Rectal smooth muscle tissue (tissue), 1 donor: ENCODE measurements around the gene TECRL.

Experiments
- H3K27ac ChIP-seq: one replicate; pipeline ENCODE4 v1.7.0; 2013; ENCODE audit warnings: low read depth, low read length, inconsistent platforms
- H3K27me3 ChIP-seq: one replicate; pipeline ENCODE4 v1.7.0; 2013; ENCODE audit warnings: low read length; ENCODE audit not compliant: control insufficient read depth, insufficient read depth
- H3K36me3 ChIP-seq: one replicate; pipeline ENCODE4 v1.7.0; 2013; ENCODE audit warnings: low read length; ENCODE audit not compliant: control insufficient read depth, insufficient read depth
- H3K4me1 ChIP-seq: one replicate; pipeline ENCODE4 v1.7.0; 2013; ENCODE audit warnings: low read length; ENCODE audit not compliant: control insufficient read depth, insufficient read depth
- H3K4me3 ChIP-seq: one replicate; pipeline ENCODE4 v1.7.0; 2013; ENCODE audit warnings: low read length
- H3K9ac ChIP-seq: one replicate; pipeline ENCODE4 v1.7.0; 2013; ENCODE audit warnings: low read length

TECRL gene

GRCh38 chr4:64305565-64306254, 103.5 kb downstream of the TECRL start:
- no peaks in the 10 kb centered on the region for H3K36me3 ChIP-seq
- H3K27ac ChIP-seq = no peak overlapping the region
- no peak overlapping the region for H3K4me3 ChIP-seq
- no peaks in the 10 kb centered on the region for H3K4me1 ChIP-seq
- H3K27me3 ChIP-seq = no peaks in the 10 kb centered on the region
- H3K9ac ChIP-seq = no peak overlapping the region

GRCh38 chr4:64272432-64272831, 136.8 kb downstream of the TECRL start:
- Histone ChIP-seq H3K9ac (no peak overlapping the region), H3K27ac (no peak overlapping the region), H3K4me3 (no peak overlapping the region), H3K36me3 (no peaks in the 10 kb centered on the region), H3K27me3 (no peaks in the 10 kb centered on the region), H3K4me1 (no peaks in the 10 kb centered on the region)

GRCh38 chr4:64271601-64272081, 137.6 kb downstream of the TECRL start:
- Histone ChIP-seq H3K27me3 (no peaks in the 10 kb centered on the region), H3K9ac (no peak overlapping the region), H3K27ac (no peak overlapping the region), H3K4me1 (no peaks in the 10 kb centered on the region), H3K4me3 (no peak overlapping the region), H3K36me3 (no peaks in the 10 kb centered on the region)

- Histone ChIP-seq H3K36me3 (no peaks in the 10 kb centered on the region), H3K27me3 (no peaks in the 10 kb centered on the region), H3K4me1 (no peaks in the 10 kb centered on the region), H3K9ac (no peak overlapping the region), H3K4me3 (no peak overlapping the region), H3K27ac (no peak overlapping the region)
Measured at GRCh38 chr4:64266669-64267068, 142.6 kb downstream of the TECRL start.

- Histone ChIP-seq H3K4me1 (no peaks in the 10 kb centered on the region), H3K27ac (no peak overlapping the region), H3K4me3 (no peak overlapping the region), H3K9ac (no peak overlapping the region), H3K36me3 (no peaks in the 10 kb centered on the region), H3K27me3 (no peaks in the 10 kb centered on the region)
Measured at GRCh38 chr4:64266263-64266662, 143.0 kb downstream of the TECRL start.

- no peak overlapping the region for H3K4me3 ChIP-seq
- no peak overlapping the region for H3K27ac ChIP-seq
Measured at GRCh38 chr4:64251781-64252180, 157.5 kb downstream of the TECRL start.

GRCh38 chr4:64250488-64250887, 158.8 kb downstream of the TECRL start:
- H3K4me3 ChIP-seq = no peak overlapping the region
- no peaks in the 10 kb centered on the region for H3K4me1 ChIP-seq
- H3K36me3 ChIP-seq = no peaks in the 10 kb centered on the region
- no peaks in the 10 kb centered on the region for H3K27me3 ChIP-seq
- no peak overlapping the region for H3K9ac ChIP-seq
- no peak overlapping the region for H3K27ac ChIP-seq

More at GRCh38 chr4:64251781-64252180, 157.5 kb downstream of the TECRL start:
- no peaks in the 10 kb centered on the region for H3K27me3 ChIP-seq
- no peaks in the 10 kb centered on the region for H3K36me3 ChIP-seq
- no peaks in the 10 kb centered on the region for H3K4me1 ChIP-seq
- no peak overlapping the region for H3K9ac ChIP-seq

- Histone ChIP-seq H3K9ac (no peak overlapping the region), H3K4me3 (no peak overlapping the region), H3K36me3 (no peaks in the 10 kb centered on the region), H3K27ac (no peak overlapping the region), H3K27me3 (no peaks in the 10 kb centered on the region), H3K4me1 (no peaks in the 10 kb centered on the region)
Measured at GRCh38 chr4:64250061-64250460, 159.2 kb downstream of the TECRL start.

- Histone ChIP-seq H3K36me3 (no peaks in the 10 kb centered on the region), H3K4me3 (no peak overlapping the region), H3K9ac (no peak overlapping the region), H3K27me3 (no peaks in the 10 kb centered on the region), H3K4me1 (no peaks in the 10 kb centered on the region), H3K27ac (no peak overlapping the region)
Measured at GRCh38 chr4:64248186-64248585, 161.1 kb downstream of the TECRL start.

- no peaks in the 10 kb centered on the region for H3K36me3 ChIP-seq
- no peaks in the 10 kb centered on the region for H3K27me3 ChIP-seq
- no peak overlapping the region for H3K4me3 ChIP-seq
- no peaks in the 10 kb centered on the region for H3K4me1 ChIP-seq
- no peak overlapping the region for H3K9ac ChIP-seq
- no peak overlapping the region for H3K27ac ChIP-seq
Measured at GRCh38 chr4:64230709-64231310, 178.4 kb downstream of the TECRL start.
